B cell (primary cell): ENCODE results near the gene SSC5D. TPM values are rescaled to one million over a fixed set of nuclear protein-coding genes. Genes with fewer than 3 reads are reported as not detected.

Source experiments
- ATAC-seq: fragments of 200-7000 bp; cut with Tn5 transposase; one replicate; pipeline ENCODE4 v1.10.0; 2021; ENCODE audit warnings: low read depth, mild to moderate bottlenecking, moderate number of reproducible peaks, moderate library complexity
- CTCF ChIA-PET: fragments of 350-600 bp; sonication (Branson Sonifier 250); formaldehyde crosslinking; loops from one replicate; lab custom pipeline; 2021; ENCODE audit warnings: antibody characterized with exemption, inconsistent platforms; lab: Charles Lee
- POLR2A ChIA-PET: fragments of 350-600 bp; sonication (Branson Sonifier 250); formaldehyde crosslinking; loops from one replicate; lab custom pipeline; 2021; ENCODE audit warnings: antibody characterized with exemption; lab: Charles Lee
- DNase-seq: peaks from one replicate; pipeline ENCODE4 v3.0.0; 2013
- H2AFZ ChIP-seq: 2 replicates; pipeline ENCODE4 v1.6.1; 2012; ENCODE audit warnings: mild to moderate bottlenecking, low read depth, low read length; ENCODE audit not compliant: insufficient read depth, poor library complexity, severe bottlenecking
- H3K27ac ChIP-seq, 2 donors: 1 replicate in 1 of 2; 2 replicates in 1 of 2; pipeline ENCODE4 v1.5.1; 2012 to 2013; ENCODE audit warnings: low read length in 2 of 2, mild to moderate bottlenecking in 2 of 2, moderate library complexity in 1 of 2
- H3K27me3 ChIP-seq, 4 experiments: fragments of 200-600 bp in 1 of 4; sonication (generic) in 1 of 4; replicated peaks in 1 of 4; 1 replicate in 2 of 4; 2 replicates in 2 of 4; pipeline versions ENCODE4 v1.6.1 to v1.7.0; 2013 to 2016; ENCODE audit warnings: low read length in 3 of 4, mild to moderate bottlenecking in 2 of 4, mixed read lengths in 1 of 4, moderate library complexity in 1 of 4; ENCODE audit not compliant: insufficient read depth in 4 of 4, control insufficient read depth in 3 of 4; ENCODE audit errors: control extremely low read depth in 1 of 4
- H3K36me3 ChIP-seq, 2 experiments: replicated peaks in 1 of 2; 1 replicate in 1 of 2; 2 replicates in 1 of 2; pipeline versions ENCODE4 v1.6.1 to v1.7.1; 2013; ENCODE audit warnings: low read length in 1 of 2; ENCODE audit not compliant: insufficient read depth in 2 of 2, control insufficient read depth in 1 of 2; ENCODE audit errors: control extremely low read depth in 1 of 2, extremely low read depth in 1 of 2
- H3K4me1 ChIP-seq, 2 donors: fragments of 200-600 bp in 1 of 2; sonication (generic) in 1 of 2; 1 replicate in 1 of 2; 2 replicates in 1 of 2; pipeline versions ENCODE4 v1.5.1 to v1.6.1; 2013 to 2017; ENCODE audit warnings: low read length in 2 of 2; ENCODE audit not compliant: control insufficient read depth in 2 of 2, insufficient read depth in 2 of 2
- H3K4me2 ChIP-seq: replicated peaks from 2 replicates; pipeline ENCODE3; 2012; ENCODE audit warnings: mild to moderate bottlenecking, low read depth, low read length; ENCODE audit not compliant: poor library complexity, severe bottlenecking
- H3K4me3 ChIP-seq, 5 experiments: fragments of 200-600 bp in 1 of 5; sonication (generic) in 1 of 5; 1 replicate in 3 of 5; 2 replicates in 2 of 5; pipeline versions ENCODE4 v1.5.1 to v1.7.0; 2011 to 2016; ENCODE audit warnings: low read length in 4 of 5, mild to moderate bottlenecking in 4 of 5, low read depth in 2 of 5, control low read depth in 1 of 5, moderate library complexity in 1 of 5; ENCODE audit not compliant: insufficient read depth in 1 of 5; ENCODE audit errors: control extremely low read depth in 1 of 5, extremely low read depth in 1 of 5
- H3K79me2 ChIP-seq: fragments of 200-600 bp; sonication (generic); one replicate; pipeline ENCODE4 v1.6.0; 2016; ENCODE audit warnings: low read length; ENCODE audit not compliant: control insufficient read depth, insufficient read depth
- H3K9ac ChIP-seq: fragments of 200-600 bp; sonication (generic); 2 replicates; pipeline ENCODE4 v1.6.1; 2017; ENCODE audit warnings: mild to moderate bottlenecking, low read length, moderate library complexity
- H3K9me3 ChIP-seq, 3 donors: one replicate each; pipeline versions ENCODE4 v1.6.1 to v1.7.1; 2013; ENCODE audit warnings: low read length in 2 of 3; ENCODE audit not compliant: control insufficient read depth in 2 of 3, insufficient read depth in 1 of 3; ENCODE audit errors: control extremely low read depth in 1 of 3
- H4K20me1 ChIP-seq: 2 replicates; pipeline ENCODE4 v1.6.0; 2012; ENCODE audit warnings: mild to moderate bottlenecking, low read length; ENCODE audit not compliant: insufficient read depth, control insufficient read depth, poor library complexity, severe bottlenecking
- H3K27ac Mint-ChIP-seq: one replicate; pipeline ENCODE4 v1.8.0; 2021; ENCODE audit warnings: mixed read lengths
- H3K27me3 Mint-ChIP-seq: one replicate; pipeline ENCODE4 v1.8.0; 2021; ENCODE audit warnings: mixed read lengths
- H3K4me1 Mint-ChIP-seq: one replicate; pipeline ENCODE4 v1.8.0; 2021; ENCODE audit warnings: mixed read lengths
- H3K4me3 Mint-ChIP-seq: one replicate; pipeline ENCODE4 v1.8.0; 2021; ENCODE audit warnings: mixed read lengths
- H3K9me3 Mint-ChIP-seq: one replicate; pipeline ENCODE4 v1.8.0; 2022; ENCODE audit warnings: mixed read lengths; ENCODE audit not compliant: insufficient read depth
- CTCF ChIP-seq: fragments of 200-600 bp; IDR thresholded peaks from one replicate; pipeline ENCODE4 v1.8.0; 2022; ENCODE audit warnings: antibody characterized with exemption, mild to moderate bottlenecking
- EZH2 ChIP-seq: IDR thresholded peaks from 2 replicates; pipeline ENCODE4 v1.6.1; 2012; ENCODE audit warnings: borderline replicate concordance, low read depth, mild to moderate bottlenecking, moderate library complexity, low read length; ENCODE audit not compliant: insufficient read depth, poor library complexity, severe bottlenecking
- WGBS: methylation state at CpG from one replicate; pipeline ENCODE4 v1.1.5; 2013; ENCODE audit warnings: missing lambda C conversion rate; ENCODE audit not compliant: insufficient coverage; 5-methylcytosine and 5-hydroxymethylcytosine counted together
- intact Hi-C: fragments of 100-400 bp; cut with micrococcal nuclease; formaldehyde crosslinking; loops from one replicate; pipeline ENCODE4 v1.10.0; 2022
- polyA plus RNA-seq: library from polyadenylated mRNA; depleted of rRNA; stranded (reverse); fragments of >200 nt; gene quantifications from 2 replicates; pipeline ENCODE4 v1.2.3, GENCODE V29; 2012
- total RNA-seq, 2 donors: library from RNA; stranded (reverse); fragments of 120-200 nt in 1 of 2; gene quantifications; 1 replicate in 1 of 2; 2 replicates in 1 of 2; pipeline versions ENCODE4 v1.2.3 to v1.2.4, GENCODE V29; 2013 to 2022

Gene SSC5D
- total and polyA plus RNA-seq, 2 donors (not counting 1 experiment from before 2014, with no cell fraction given), result 0.22 to 0.44 TPM

- no peaks in the 10 kb centered on the region for H3K4me1 ChIP-seq
- H3K4me3 Mint-ChIP-seq, result no peak overlapping the region
- intact Hi-C loops, result no loop called here
- H3K36me3 ChIP-seq, result no peaks in the 10 kb centered on the region
- no peaks in the 10 kb centered on the region for H3K79me2 ChIP-seq
- H4K20me1 ChIP-seq, result no peaks in the 10 kb centered on the region
- no peak overlapping the region for H3K4me3 ChIP-seq
- no peak overlapping the region for H3K27ac ChIP-seq
- TF ChIP-seq EZH2 (no peak), CTCF (no peak)
- ChIA-PET POLR2A (no interaction called here), CTCF (no interaction called here)
- no peak for DNase-seq
- no peak overlapping the region for H3K9ac ChIP-seq
- H3K4me1 Mint-ChIP-seq, result no peaks in the 10 kb centered on the region
- H3K27me3 Mint-ChIP-seq, result peaks cover 17% of the 10 kb centered on the region
- no peak overlapping the region for H3K4me2 ChIP-seq
- H3K27ac Mint-ChIP-seq, result no peak overlapping the region
- H2AFZ ChIP-seq, result no peak overlapping the region
- H3K27me3 ChIP-seq, result peaks cover 0 to 21% (median 3%) of the 10 kb centered on the region in 4 experiments
- no peak for ATAC-seq
- no peaks in the 10 kb centered on the region for H3K9me3 ChIP-seq
- 89% methylated on average over 7 of the region's 7 CpGs for WGBS
- H3K9me3 Mint-ChIP-seq, result peaks cover 4% of the 10 kb centered on the region
Measured at GRCh38 chr19:55542292-55542855, 54.1 kb downstream of the SSC5D start.

GRCh38 chr19:55543567-55543966 lies 55.3 kb downstream of the SSC5D start:
- no peaks in the 10 kb centered on the region for H3K4me1 Mint-ChIP-seq
- H3K9me3 Mint-ChIP-seq, result peaks cover 4% of the 10 kb centered on the region
- DNase-seq (no peak), ATAC-seq (no peak)
- no peak overlapping the region for H3K4me3 Mint-ChIP-seq
- no peak overlapping the region for H3K27ac Mint-ChIP-seq
- no peaks in the 10 kb centered on the region for H3K79me2 ChIP-seq
- H3K4me1 ChIP-seq, result no peaks in the 10 kb centered on the region
- H3K27me3 Mint-ChIP-seq, result peaks cover 28% of the 10 kb centered on the region
- no peaks in the 10 kb centered on the region for H4K20me1 ChIP-seq
- no peak overlapping the region for H3K4me2 ChIP-seq
- ChIA-PET CTCF (no interaction called here), POLR2A (no interaction called here)
- TF ChIP-seq CTCF, result no peak
- TF ChIP-seq EZH2, result no peak
- H3K36me3 ChIP-seq, result no peaks in the 10 kb centered on the region
- H2AFZ ChIP-seq, result no peak overlapping the region
- no peaks in the 10 kb centered on the region for H3K9me3 ChIP-seq
- H3K27me3 ChIP-seq, result peaks cover 0 to 24% (median 4%) of the 10 kb centered on the region in 4 experiments
- 77% methylated on average over 4 of the region's 5 CpGs for WGBS
- intact Hi-C loops, result no loop called here
- no peak overlapping the region for H3K4me3 ChIP-seq
- no peak overlapping the region for H3K27ac ChIP-seq
- H3K9ac ChIP-seq, result no peak overlapping the region
